Stimulated activated CD8-positive, alpha-beta memory T cell treated with anti-CD3 and anti-CD28 coated beads, Interleukin-4, amount 100 ng/mL, for 1 hour (primary cell): ENCODE data around the gene ENTHD1.
"Not testable (repeated sequence)": the region's sequence is repeated elsewhere in the genome, so short reads cannot be mapped to it uniquely, and the experiment has no call there.

Experiments used
- DNase-seq, 2 donors: peaks; one replicate each; pipeline ENCODE4 v3.0.0-alpha.2; 2020; ENCODE audit warnings: low read depth in 2 of 2, low spot score in 1 of 2

The ENTHD1 gene

DNA sequence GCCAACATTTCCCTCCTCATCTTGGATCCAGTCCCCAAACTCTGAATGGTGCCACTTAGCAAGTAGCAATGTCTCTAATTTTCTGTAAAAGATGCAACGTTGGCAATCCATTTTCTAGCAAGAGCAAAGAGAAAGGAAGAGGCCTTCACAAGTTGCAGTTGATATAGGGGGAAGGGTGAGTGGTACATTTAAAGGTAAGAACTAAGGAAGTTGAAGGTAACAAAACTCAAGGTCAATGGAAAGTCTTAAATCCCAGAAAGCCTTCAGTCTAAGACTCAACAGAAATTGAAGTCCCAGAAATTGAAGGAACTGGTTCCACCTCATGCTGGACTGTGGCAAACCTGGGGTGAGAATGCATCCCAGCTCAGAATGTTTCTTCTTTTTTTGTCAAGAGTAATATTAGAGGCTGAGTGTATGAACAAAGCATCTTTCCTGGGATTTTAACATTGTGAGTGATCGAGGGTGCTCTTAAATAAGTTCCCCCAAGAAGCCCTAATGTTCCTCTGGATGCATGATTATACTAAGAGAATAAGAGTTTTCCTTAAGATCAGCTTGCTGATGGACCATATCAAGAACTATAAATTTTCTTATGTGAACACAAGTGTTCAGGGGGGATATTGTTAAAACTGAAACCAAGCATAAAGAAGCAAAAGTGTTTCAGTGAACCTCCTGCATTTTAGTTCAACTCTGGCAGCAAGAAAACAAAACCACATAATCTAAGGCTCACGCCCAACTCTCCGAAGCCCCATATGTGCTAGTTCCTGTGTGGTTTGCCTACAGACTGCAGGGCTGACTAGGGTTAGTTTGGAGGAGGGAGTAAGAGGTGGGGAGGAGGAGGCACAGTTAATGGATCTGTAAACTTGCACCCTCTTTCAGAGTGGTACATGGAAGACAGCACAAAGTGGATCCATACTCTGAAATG is 7.0 kb upstream of the ENTHD1 start, which contains the start of gene GRAP2:
TSS of gene GRAP2 (plus strand) at position 779 of the 922 bp plus-strand sequence. CDS start 46,023 bp downstream, outside the sequence.
- DNase-seq, result peak in 1 of 2 donors; percentile 41

DNA sequence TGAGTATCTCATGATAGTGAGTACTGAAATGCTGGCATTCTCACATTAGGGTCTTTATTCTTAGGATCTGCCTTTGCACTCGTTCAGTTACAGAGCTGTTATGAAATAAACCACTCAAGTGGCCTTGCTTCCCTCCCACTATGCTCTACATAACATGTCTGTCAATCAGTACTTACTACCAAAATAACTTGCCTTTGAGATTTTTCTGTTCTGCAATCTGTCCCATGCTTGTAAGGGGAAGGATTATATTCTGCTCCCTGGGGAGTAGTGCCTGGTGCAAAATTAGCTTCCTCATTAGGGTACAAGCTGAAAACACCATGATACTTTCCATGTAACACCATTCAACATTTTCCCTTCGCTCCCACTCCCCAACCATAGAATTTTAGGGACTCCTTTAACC is 5.4 kb upstream of the ENTHD1 start:
- DNase-seq, result no peak

DNA sequence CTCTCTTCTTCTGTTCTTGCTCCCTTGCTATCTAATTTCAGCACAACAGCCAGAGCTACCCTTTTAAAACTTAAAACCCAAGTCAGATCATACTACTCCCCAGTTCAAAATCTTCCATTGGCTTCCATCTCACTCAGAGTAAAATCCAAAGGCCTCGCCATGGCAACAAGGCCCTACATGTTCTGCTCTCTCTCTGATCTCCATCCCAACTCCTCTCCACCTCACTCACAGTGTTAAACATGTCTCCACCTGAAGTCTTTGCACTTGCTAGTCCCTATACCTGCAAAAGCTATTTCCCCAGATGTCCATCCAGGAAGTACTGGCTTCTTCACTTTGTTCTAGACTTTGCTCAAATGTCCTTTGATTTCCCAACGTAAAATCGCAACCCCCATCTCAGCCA is 4.3 kb upstream of the ENTHD1 start:
- no peak for DNase-seq

DNA sequence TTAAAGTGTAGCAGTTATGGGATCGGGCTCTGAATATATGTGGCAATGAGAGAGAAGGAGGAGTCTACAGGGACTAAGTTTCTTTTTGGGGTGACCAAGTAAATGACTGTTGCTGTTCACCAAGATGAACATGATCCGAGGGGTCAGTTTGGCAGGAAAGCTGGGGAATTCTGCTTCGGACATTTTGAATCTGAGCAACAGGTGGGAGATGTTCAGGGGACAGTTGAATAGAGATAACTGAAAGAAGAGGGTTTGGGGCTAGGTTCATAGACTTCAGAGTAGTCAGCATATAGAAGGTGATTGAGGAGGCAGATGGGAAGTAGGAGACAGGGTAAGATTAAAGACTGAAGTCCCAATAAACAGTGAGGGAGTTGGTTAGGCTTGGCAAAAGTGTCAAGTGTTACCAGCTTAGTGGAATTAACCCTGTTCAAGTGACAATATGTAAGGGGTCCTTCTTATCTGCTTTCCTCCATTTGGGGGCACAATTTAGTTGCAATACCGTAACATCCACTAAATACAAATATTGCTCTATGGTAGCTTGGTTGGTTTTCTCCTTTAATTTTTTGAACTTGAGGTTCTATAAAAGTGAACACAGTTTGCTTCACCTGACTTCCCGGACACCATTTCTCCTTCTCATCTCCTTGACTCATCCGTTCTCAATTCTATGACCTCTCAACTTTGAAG is 2.9 kb upstream of the ENTHD1 start:
- DNase-seq, result no peak

DNA sequence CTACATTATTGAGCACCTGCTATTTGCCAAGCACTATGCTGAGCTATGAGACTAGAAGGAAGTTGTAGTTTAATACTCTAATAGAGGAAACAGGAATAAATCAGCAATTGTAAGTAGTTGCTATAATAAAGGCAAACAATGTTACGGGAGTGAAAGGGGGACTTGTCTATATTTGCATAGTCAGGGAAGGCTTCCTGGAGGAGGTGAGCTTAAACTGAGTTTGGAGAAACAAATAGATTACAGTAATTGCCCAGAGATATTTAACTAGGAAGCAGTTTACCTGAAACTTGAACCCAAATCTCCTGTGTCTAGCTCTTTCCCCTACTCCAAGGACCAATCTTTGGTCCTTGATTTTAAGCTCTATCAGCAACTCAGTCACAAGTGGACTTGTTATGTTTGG is 2.1 kb upstream of the ENTHD1 start:
- DNase-seq, result no peak

DNA sequence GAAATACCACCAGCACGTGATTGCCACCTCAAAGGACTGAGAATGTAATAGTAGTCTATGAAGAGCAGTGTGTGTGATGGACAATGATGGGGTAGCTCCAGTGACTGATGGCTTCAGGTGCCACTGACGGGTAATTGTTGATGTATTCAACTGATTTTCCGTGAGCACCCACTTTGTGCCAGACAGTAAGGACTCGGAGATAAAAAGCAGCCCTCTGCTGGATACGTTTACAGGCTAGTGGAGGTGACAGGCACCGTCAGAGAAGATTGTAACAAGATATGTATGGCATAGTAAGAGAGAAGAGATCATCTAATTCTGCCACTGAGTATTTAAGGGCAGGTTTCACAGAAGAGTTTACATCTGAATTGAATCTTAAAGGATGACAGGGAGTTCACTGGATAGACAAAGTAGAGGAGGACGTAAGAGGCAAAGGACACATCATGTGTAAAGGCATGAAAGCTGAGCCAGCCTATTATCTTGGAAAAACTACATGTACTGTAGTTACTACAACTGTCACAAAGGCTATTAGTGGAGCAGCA is 1.1 kb upstream of the ENTHD1 start:
- no peak for DNase-seq

DNA sequence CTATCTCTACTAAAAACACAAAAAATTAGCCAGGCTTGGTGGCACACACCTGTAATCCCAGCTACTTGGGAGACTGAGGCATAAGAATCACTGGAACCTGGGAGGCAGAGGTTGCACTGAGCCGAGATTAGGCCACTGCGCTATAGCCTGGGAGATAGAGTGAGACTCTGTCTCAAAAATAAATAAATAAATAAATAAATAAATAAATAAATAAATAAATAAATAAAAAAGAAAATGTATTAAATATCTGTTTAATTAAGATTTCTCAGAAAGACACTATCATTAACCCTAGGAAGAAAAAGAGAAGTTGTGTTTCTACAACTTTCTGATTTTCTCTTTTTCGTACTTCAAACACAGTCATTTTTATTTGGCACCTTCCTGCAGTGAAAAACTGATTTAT is 3.6 kb downstream of the ENTHD1 start:
- DNase-seq, result not testable (repeated sequence)

DNA sequence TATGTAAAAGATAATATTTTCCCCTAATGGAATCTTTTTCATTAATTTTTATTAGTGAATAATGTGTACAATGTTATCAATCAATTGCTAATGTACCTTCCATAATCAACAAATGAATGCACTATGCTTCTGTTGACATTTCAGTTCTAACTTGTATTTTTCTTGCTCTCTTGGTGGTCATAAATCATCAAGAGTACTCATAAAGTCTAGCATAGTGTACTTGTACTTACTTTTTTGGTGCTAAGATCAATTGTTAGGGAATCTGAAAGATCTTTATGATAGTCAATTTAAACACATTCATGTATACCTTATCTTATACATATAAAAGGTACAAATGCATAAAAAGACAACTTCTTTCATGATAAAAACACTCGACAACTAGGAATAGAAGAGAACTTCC is 10.5 kb downstream of the ENTHD1 start:
- no peak for DNase-seq

DNA sequence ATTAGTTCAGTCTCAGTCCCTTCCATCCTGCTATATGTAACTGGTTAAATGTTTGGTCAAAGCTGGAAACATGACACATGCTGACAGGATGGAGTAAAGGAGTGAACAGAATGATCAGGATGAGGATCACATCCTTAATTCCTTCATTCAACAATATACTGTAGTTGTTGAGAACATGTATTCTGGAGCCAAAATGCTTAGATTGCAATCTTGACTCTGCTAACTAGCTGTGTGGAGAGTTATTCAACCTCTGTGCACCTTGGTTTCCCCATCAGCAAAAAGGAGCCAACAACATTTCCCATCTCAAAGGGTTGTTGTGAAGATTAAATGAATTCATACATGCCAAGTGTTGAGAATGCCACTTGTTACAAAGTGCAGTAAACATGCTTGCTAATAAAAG is 12.8 kb downstream of the ENTHD1 start:
- DNase-seq, result no peak

DNA sequence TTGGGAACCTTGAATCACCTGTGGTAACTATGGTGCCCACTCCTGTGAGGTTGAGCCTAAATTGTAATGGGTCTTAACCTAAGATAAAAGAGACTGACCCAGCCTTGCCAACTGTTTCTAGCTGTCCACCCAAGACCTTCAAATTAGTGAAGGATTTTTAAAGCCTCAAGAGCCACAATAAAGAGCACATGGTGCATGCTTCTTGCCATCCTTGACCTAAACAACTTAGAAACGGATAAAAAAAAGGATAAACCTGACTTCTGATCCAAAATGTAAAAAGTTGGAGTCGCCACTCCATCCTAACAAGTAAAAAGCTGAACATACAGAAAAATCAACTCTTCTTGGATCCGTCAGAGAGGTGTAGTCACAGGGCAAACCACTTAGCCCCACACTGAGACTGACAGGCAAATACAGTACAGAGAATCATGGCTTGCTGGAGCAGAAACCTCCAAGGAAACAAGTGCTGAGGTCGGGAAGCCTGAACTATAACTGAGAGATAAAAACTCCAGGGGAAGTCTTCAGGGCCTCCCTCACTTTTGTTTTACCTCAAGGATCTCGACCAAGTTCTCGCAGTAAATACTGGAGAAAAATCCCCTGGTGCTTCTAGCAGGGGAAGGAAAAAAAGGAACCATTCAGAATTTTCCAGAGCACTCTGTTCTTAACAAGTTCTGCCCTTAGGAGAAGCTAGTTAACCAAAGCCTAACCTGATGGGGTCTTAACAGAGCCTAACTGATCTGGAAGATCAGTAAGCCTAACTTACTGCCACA is 16.3 kb downstream of the ENTHD1 start:
- DNase-seq, result no peak

DNA sequence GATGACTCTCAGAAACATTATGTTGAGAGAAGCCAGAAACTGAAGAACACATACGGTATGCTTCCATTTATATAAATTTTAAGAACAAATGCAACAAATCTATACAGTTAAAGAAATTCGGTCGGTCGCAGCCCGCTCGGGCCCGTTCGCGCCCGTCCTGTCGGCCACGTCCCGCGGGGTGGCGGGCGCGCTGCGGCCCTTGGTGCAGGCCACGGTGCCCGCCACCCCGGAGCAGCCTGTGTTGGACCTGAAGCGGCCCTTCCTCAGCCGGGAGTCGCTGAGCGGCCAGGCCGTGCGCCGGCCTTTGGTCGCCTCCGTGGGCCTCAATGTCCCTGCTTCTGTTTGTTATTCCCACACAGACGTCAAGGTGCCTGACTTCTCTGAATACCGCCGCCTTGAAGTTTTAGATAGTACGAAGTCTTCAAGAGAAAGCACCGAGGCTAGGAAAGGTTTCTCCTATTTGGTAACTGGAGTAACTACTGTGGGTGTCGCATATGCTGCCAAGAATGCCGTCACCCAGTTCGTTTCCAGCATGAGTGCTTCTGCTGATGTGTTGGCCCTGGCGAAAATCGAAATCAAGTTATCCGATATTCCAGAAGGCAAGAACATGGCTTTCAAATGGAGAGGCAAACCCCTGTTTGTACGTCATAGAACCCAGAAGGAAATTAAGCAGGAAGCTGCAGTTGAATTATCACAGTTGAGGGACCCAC is 18.2 kb downstream of the ENTHD1 start:
- DNase-seq, result not testable (repeated sequence)

DNA sequence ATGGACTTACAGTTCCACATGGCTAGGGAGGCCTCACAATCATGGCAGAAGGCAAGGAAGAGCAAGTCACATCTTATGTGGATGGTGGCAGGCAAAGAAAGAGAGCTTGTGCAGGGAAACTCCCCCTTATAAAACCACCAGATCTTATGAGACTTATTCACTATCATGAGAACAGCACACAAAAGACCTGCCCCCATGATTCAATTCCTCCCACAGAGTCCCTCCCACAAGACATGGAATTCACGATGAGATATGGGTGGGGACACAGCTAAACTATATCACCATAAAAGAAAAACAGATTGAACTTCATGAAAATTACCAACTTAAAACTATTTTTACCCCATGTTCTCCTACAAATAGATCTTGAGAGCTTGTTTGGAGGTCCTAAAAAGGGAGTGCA is 19.6 kb downstream of the ENTHD1 start:
- no peak for DNase-seq

DNA sequence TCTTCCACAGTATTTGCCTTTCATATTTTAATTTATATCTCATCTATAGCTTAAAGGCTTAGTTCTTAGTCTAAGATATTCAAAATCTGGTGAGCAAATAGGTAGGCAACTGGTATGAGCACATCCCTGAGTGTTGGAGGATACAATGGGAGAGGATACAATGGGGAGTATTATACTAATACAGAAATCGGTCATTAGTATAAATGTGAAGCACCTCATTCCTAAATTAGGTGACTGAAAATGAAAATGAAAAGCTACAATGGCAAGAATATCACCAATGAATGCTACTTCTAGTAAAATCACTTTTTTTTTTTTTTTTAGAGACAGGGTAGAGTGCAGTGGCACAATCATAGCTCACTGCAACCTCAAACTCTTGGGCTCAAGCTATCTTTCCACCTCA is 21.0 kb downstream of the ENTHD1 start:
- DNase-seq, result no peak

DNA sequence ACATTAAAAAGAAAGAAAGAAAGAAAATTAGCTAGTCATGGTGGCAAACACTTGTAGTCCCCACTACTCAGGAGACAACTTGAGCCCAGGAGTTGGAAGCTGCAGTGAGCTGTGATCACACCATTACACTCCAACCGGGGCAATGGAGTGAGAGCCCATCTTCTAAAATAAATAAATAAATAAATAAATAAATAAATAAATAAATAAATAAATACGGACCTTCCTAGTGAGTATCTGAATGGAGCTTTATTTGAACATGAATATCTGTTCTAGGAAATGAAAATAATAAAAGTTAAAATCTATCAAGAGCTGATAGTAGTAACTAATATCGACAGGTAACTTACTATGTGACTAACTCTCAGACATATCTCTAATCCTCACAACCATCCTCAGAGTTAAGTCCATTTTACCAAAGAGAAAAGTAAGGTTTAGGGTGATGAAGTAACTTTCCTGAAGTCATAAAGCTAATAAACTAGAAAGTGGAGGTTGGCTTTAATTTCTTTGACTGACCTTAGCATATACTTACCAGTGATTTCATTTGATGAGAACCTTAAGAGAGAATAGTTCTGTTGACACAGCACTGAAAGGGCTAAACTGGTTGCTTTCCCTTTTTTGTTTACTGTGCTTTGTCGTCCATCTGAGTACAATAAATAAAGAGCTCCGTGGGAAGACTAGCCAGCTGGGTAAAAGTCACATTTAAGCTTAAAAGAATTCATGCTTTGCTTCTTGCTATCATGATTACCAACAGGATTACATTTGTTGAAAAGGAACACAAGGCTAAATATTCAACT is 22.4 kb downstream of the ENTHD1 start:
- DNase-seq, result no peak

DNA sequence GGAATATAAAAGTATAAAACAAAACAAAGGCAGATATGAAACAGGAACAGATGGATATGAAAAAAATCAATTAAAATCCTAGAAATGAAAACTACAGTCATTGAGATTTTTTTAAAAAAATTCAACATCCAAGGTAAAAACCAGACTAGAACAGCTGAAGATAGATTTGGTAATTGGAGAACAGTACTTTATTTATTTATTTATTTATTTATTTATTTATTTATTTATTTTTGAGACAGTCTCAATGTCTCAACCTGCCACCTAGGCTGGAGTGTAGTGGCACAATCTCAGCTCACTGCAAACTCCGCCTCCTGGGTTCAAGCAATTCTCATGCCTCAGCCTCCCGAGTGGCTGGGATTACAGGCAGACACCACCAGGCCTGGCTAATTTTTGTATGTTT is 23.8 kb downstream of the ENTHD1 start:
- DNase-seq, result not testable (repeated sequence)

DNA sequence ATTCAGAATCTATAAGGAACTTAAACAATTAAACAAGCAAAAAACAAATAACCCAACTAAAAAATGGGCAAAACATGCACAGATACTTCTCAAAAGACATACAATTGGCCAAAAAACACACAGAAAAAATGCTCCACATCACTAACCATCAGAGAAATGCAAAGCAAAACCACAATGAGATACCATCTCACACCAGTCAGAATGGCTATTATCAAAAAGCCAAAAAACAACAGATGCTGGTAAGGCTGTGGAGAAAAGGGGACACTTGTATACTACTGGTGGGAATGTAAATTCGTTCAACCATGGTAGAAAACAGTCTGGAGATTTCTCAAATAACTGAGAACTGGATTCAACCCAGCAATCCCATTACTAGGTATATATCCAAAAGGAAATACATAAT is 24.8 kb downstream of the ENTHD1 start:
- DNase-seq, result no peak

DNA sequence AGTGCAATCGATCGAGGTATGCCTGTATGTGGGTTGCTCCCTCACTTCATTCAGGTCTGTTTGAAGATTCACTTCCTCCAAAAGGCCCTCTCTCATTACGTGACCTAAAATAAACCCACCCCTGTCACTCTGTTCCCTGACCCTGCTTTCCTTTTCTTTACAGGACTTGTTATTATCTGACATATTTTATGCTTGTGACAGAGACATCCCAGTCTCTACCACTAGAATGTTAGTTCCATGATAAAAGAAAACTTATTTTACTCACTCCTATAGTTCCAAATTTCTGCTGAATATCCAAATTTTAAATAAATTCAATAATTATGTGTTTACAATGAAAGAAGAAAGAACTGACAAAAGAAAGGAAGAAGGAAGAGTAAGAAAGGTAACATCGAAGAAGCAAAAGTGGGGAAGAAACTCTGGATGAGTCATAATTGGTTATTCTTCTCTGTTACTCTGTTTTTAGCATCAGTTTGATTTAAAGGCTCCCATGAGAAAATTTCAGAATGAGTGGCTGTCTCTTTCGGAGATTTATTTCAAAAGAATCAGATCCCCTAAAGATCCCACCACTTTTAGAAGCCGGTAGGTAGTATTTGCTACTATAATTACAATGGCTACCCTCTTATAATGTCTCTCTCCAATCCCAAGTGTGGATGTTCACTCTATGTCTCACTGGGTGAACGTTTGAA is 33.5 kb downstream of the ENTHD1 start:
- no peak for DNase-seq

DNA sequence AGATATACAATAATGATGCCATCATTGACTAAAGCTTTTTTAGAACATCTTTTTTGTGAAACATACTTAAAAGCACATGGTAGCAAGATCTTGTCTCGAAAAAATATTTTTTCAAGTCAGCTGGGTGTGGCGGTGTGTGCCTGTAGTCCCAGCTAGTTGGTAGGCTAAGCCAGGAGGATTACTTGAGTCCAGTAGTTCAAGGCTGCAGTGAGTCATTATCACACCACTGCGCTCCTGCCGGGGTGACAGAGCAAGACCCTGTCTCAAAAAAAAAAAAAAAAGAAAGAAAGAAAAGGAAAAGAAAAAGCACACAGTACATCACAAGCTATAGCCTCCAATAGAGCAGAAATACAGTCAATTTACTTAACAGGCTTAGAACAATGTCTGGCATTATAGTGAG is 37.0 kb downstream of the ENTHD1 start:
- no peak for DNase-seq

DNA sequence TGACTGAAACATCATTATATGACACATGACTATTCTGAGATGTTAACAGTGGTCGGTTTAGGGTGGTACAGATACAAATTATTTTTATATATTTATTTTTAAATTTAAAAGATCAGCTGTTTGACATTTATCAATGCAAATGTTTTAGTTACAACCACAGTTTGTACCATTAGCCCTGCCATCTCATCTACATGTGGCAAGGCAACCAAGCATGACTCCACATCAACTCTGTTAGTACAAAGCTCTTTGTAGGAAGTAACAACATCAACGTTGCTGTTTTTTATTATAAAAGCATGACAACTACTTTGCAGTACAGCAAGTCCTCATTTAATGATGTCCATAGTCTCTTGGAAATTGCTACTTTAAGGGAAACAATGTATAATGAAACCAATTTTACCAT is 40.8 kb downstream of the ENTHD1 start:
- no peak for DNase-seq
